GM12872 (cell line): Measurements from ENCODE around the gene TPGS2.

Experiments
- CTCF ChIP-seq: IDR thresholded peaks from 3 replicates; pipeline ENCODE4 v1.5.1; 2011; ENCODE audit warnings: low read depth, mild to moderate bottlenecking, low read length, moderate library complexity; ENCODE audit not compliant: insufficient read depth

TPGS2 gene

GRCh38 chr18:36850527-36851201, 21.9 kb upstream of the TPGS2 start:
- TF ChIP-seq CTCF, result no peak

- no peak for TF ChIP-seq CTCF
Measured at GRCh38 chr18:36849288-36850006, 20.6 kb upstream of the TPGS2 start.

GRCh38 chr18:36848609-36849008, 19.8 kb upstream of the TPGS2 start:
- no peak for TF ChIP-seq CTCF

DNA sequence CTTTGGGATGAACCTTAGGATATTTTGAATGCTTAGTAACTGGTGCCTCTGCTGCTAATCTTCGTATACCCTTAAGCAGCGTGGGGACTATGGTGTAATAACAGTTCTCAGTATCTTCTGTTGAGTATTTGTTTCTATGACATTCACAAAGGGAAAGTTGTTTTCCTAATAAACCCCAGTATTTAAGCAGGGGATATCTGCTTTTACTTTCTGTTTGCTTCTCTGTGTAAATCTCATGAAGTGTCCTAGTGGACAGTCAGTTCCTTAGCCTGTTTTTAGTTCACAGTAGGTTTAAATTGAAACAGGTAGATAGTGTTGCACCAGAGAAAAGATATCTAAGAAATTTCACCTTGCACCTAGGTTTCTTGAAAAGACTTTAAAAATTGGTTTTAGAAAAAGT, 15.0 kb upstream of the TPGS2 start:
- no peak for TF ChIP-seq CTCF

- TF ChIP-seq CTCF, result no peak
Measured at GRCh38 chr18:36843199-36843598, 14.4 kb upstream of the TPGS2 start.

- no peak for TF ChIP-seq CTCF
Measured at GRCh38 chr18:36839835-36840234, 11.0 kb upstream of the TPGS2 start.

DNA sequence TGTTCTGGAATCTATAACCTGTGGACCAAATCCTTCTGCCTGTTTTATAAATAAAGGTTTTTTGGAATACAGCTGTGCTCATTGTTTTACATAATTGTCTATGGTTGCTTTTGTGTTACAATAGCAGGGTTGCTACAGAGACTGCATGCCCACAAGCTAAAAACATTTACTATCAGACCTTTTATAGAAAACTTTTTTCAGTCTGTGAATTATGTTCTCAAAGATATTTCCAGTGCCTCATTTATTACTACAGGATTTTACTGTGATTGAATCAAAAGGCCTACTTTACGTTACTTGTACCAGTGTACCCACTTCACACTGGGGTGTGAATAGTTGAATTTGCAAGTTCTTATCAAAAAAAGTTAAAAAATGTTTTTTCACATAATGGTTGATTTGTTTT, 7.1 kb upstream of the TPGS2 start:
- TF ChIP-seq CTCF, result no peak
